Neural progenitor cell (in vitro differentiated cells): ENCODE results near the gene SLC47A1. TPM values are rescaled to one million over a fixed set of nuclear protein-coding genes. Genes with fewer than 3 reads are reported as not detected.
"Not testable (repeated sequence)": the region's sequence is repeated elsewhere in the genome, so short reads cannot be mapped to it uniquely, and the experiment has no call there.

Experiments used
- DNase-seq: peaks from one replicate; pipeline ENCODE4 v3.0.0-alpha.2; 2016; ENCODE audit warnings: low spot score
- H2AFZ ChIP-seq: fragments of 200-600 bp; sonication (generic); replicated peaks from 2 replicates; pipeline ENCODE4 v1.6.1; 2016; ENCODE audit warnings: antibody characterized with exemption
- H3F3A ChIP-seq: fragments of 200-600 bp; sonication (generic); 2 replicates; pipeline ENCODE4 v1.6.1; 2016; ENCODE audit warnings: antibody characterized with exemption, low read depth
- H3K27ac ChIP-seq: fragments of 200-600 bp; sonication (generic); 2 replicates; pipeline ENCODE4 v1.5.1; 2016; ENCODE audit warnings: mild to moderate bottlenecking
- H3K27me3 ChIP-seq: fragments of 200-600 bp; sonication (generic); 2 replicates; pipeline ENCODE4 v1.6.1; 2016; ENCODE audit warnings: mild to moderate bottlenecking, moderate library complexity
- H3K36me3 ChIP-seq: fragments of 200-600 bp; sonication (generic); 2 replicates; pipeline ENCODE4 v1.5.1; 2016
- H3K4me1 ChIP-seq: fragments of 200-600 bp; sonication (generic); 2 replicates; pipeline ENCODE4 v1.6.1; 2016; ENCODE audit warnings: mixed run types
- H3K4me2 ChIP-seq: fragments of 200-600 bp; sonication (generic); 2 replicates; pipeline ENCODE4 v1.6.1; 2016
- H3K4me3 ChIP-seq: fragments of 200-600 bp; sonication (generic); 2 replicates; pipeline ENCODE4 v1.5.1; 2016
- H3K79me2 ChIP-seq: fragments of 200-600 bp; sonication (generic); 2 replicates; pipeline ENCODE4 v1.6.1; 2016; ENCODE audit warnings: low read depth
- H3K9ac ChIP-seq: fragments of 200-600 bp; sonication (generic); 2 replicates; pipeline ENCODE4 v1.6.1; 2016
- H3K9me3 ChIP-seq: fragments of 200-600 bp; sonication (generic); 2 replicates; pipeline ENCODE4 v1.5.1; 2016; ENCODE audit warnings: low read depth
- H4K20me1 ChIP-seq: fragments of 200-600 bp; sonication (generic); 2 replicates; pipeline ENCODE4 v1.6.1; 2016; ENCODE audit warnings: low read depth
- H3K27ac Mint-ChIP-seq: 3 replicates; pipeline ENCODE4 v1.8.0; 2021; ENCODE audit warnings: mixed read lengths
- H3K27me3 Mint-ChIP-seq: 2 replicates; pipeline ENCODE4 v1.8.0; 2022; ENCODE audit warnings: low read depth, mild to moderate bottlenecking, inconsistent platforms, moderate library complexity, mixed read lengths; ENCODE audit not compliant: insufficient read depth
- H3K36me3 Mint-ChIP-seq: 3 replicates; pipeline ENCODE4 v1.8.0; 2021; ENCODE audit warnings: mixed read lengths
- H3K4me1 Mint-ChIP-seq: 3 replicates; pipeline ENCODE4 v1.8.0; 2021; ENCODE audit warnings: mixed read lengths
- H3K4me3 Mint-ChIP-seq: 3 replicates; pipeline ENCODE4 v1.8.0; 2021; ENCODE audit warnings: mild to moderate bottlenecking, moderate library complexity, mixed read lengths
- H3K9me3 Mint-ChIP-seq: 3 replicates; pipeline ENCODE4 v1.8.0; 2020; ENCODE audit warnings: mixed read lengths
- CTCF ChIP-seq: fragments of 200-600 bp; sonication (generic); IDR thresholded peaks from 2 replicates; pipeline ENCODE4 v1.5.1; 2017; ENCODE audit warnings: antibody characterized with exemption, mild to moderate bottlenecking
- EZH2 ChIP-seq: fragments of 200-600 bp; sonication (generic); IDR thresholded peaks from 2 replicates; pipeline ENCODE4 v1.6.1; 2017; ENCODE audit warnings: antibody characterized with exemption, mild to moderate bottlenecking, moderate library complexity
- EZH2phosphoT487 ChIP-seq: fragments of 200-600 bp; sonication (generic); IDR thresholded peaks from 2 replicates; pipeline ENCODE4 v1.6.1; 2017; ENCODE audit warnings: antibody characterized with exemption
- total RNA-seq: library from RNA; depleted of rRNA; stranded (reverse); fragments of >200 nt; gene quantifications from 2 replicates; pipeline ENCODE4 v1.2.3, GENCODE V29; 2015; ENCODE audit warnings: low replicate concordance

The SLC47A1 gene
- total RNA-seq, 1 donor from 2014 or later, result 2.1 TPM

DNA sequence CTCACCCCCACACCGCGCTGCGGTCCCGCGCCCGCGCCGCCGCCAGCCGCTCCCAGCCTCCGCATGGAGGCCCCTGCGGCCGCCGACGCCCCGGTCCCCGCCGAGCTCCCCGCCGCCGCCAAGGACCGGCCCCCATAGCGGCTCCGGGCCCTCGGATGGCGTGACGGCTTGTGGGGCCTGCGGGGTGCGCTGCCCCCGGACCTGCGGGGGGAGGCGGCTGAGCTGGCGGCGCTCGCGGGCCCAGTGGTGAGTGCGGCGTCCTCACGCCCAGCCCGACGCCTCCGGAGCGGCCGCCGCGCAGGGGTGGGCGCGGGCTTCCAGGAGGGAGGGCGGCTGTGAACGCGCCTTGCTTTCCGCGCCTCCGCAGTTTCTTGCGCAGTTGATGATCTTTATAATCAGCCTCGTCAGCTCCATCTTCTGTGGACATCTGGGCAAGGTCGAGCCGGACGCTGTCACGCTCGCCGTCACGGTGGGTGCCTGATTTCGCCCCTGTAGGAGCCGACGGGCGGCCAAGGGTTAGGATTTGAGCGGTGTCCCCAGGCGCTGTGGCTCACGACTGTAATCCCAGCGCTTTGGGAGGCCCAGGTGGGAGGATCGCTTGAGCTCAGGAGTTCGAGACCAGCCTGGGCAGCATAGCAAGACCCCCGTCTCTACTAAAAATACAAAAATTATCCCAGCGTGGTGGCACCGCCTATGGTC is 46.4 kb downstream of the SLC47A1 start:
- Histone ChIP-seq H3K9me3 (no peaks in the 10 kb centered on the region), H3K4me1 (no peaks in the 10 kb centered on the region), H3K27me3 (peaks cover 19% of the 10 kb centered on the region), H4K20me1 (no peaks in the 10 kb centered on the region), H3K9ac (no peak overlapping the region), H3K4me3 (peak overlapping the region; percentile 37), H3F3A (no peaks in the 10 kb centered on the region), H3K36me3 (no peaks in the 10 kb centered on the region), H3K27ac (no peak overlapping the region), H2AFZ (no peak overlapping the region), H3K4me2 (peak overlapping the region; percentile 52), H3K79me2 (no peaks in the 10 kb centered on the region)
- TF ChIP-seq EZH2phosphoT487 (no peak), CTCF (no peak), EZH2 (no peak)
- peaks cover 6% of the 10 kb centered on the region for H3K4me1 Mint-ChIP-seq
- H3K4me3 Mint-ChIP-seq, result peak overlapping the region; percentile 84
- peak; percentile 23 for DNase-seq
- no peak overlapping the region for H3K27ac Mint-ChIP-seq
- peaks cover 14% of the 10 kb centered on the region for H3K27me3 Mint-ChIP-seq
- H3K36me3 Mint-ChIP-seq, result no peaks in the 10 kb centered on the region
- H3K9me3 Mint-ChIP-seq, result no peaks in the 10 kb centered on the region

DNA sequence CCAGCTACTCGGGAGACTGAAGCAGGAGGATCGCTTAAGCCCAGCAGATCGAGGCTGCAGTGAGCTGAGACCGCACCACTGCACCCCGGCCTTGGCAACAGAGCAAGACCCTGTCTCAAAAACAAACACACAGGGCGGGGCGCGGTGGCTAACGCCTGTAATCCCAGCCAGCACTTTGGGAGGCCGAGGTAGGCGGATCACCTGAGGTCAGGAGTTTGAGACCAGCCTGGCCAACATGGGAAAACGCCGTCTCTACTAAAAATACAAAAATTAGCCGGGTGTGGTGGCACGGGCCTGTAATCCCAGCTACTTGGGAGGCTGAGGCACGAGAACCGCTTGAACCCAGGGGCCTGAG is 46.9 kb downstream of the SLC47A1 start:
- not testable (repeated sequence) for DNase-seq, H3K9ac ChIP-seq, H3K4me3 ChIP-seq, H3K36me3 Mint-ChIP-seq, H3K4me1 ChIP-seq, H4K20me1 ChIP-seq, H3K36me3 ChIP-seq, H3K4me2 ChIP-seq, H3F3A ChIP-seq, H2AFZ ChIP-seq, H3K27ac Mint-ChIP-seq, H3K9me3 Mint-ChIP-seq, H3K79me2 ChIP-seq, H3K27ac ChIP-seq, H3K9me3 ChIP-seq, H3K4me1 Mint-ChIP-seq
- H3K4me3 Mint-ChIP-seq, result peak overlapping the region; percentile 84
- peaks cover 19% of the 10 kb centered on the region for H3K27me3 ChIP-seq
- H3K27me3 Mint-ChIP-seq, result peaks cover 12% of the 10 kb centered on the region

- not testable (repeated sequence) for H3K4me1 ChIP-seq, H3K27ac Mint-ChIP-seq, H3K4me1 Mint-ChIP-seq, H3K79me2 ChIP-seq, H3K27ac ChIP-seq, H2AFZ ChIP-seq, DNase-seq, H3K36me3 Mint-ChIP-seq, H3K9me3 ChIP-seq, H4K20me1 ChIP-seq, H3K4me3 ChIP-seq, H3K36me3 ChIP-seq, H3K9ac ChIP-seq, H3K4me3 Mint-ChIP-seq, H3K4me2 ChIP-seq, H3F3A ChIP-seq, H3K9me3 Mint-ChIP-seq
- H3K27me3 Mint-ChIP-seq, result peaks cover 12% of the 10 kb centered on the region
- peaks cover 19% of the 10 kb centered on the region for H3K27me3 ChIP-seq
Measured at GRCh38 chr17:19582152-19582551, 48.5 kb downstream of the SLC47A1 start.

DNA sequence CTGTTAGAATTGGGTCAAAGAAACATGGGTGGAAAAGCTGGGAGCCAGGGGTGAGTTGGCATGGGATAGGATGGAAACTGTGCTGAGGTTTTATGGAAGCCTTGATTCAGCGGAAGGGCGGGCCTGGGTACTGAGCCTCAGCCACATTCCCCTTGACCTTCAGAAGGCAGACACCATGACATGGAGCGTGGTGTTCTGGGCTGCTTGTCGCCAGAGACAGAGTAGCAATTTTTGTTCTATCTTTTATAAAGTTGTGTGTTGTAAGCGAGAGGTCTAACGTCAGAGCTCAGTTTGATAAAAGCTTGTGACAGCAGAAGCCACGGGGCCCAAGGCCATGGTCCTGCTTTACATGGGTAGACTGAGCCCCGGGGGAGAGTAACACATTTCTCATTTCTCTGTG is 50.2 kb downstream of the SLC47A1 start:
- Histone ChIP-seq H3K9me3 (no peaks in the 10 kb centered on the region), H3K4me2 (no peak overlapping the region), H3K9ac (no peak overlapping the region), H4K20me1 (no peaks in the 10 kb centered on the region), H3K27me3 (peaks cover 18% of the 10 kb centered on the region), H3F3A (no peaks in the 10 kb centered on the region), H3K79me2 (no peaks in the 10 kb centered on the region), H3K27ac (no peak overlapping the region), H3K36me3 (no peaks in the 10 kb centered on the region), H3K4me1 (no peaks in the 10 kb centered on the region), H2AFZ (no peak overlapping the region), H3K4me3 (no peak overlapping the region)
- no peaks in the 10 kb centered on the region for H3K9me3 Mint-ChIP-seq
- H3K27ac Mint-ChIP-seq, result no peak overlapping the region
- H3K4me1 Mint-ChIP-seq, result peaks cover 3% of the 10 kb centered on the region
- H3K27me3 Mint-ChIP-seq, result peaks cover 12% of the 10 kb centered on the region
- H3K36me3 Mint-ChIP-seq, result no peaks in the 10 kb centered on the region
- H3K4me3 Mint-ChIP-seq, result no peak overlapping the region
- no peak for DNase-seq
- no peak for TF ChIP-seq EZH2phosphoT487
- TF ChIP-seq CTCF, result no peak
- TF ChIP-seq EZH2, result no peak
